Mucosa of descending colon (tissue), 3 donors: ENCODE data around the gene LRRC61. TPM values are rescaled to one million over a fixed set of nuclear protein-coding genes. Genes with fewer than 3 reads are reported as not detected.

ENCODE experiments used
- ATAC-seq: fragments of 200-7000 bp; cut with Tn5 transposase; one replicate; pipeline ENCODE4 v1.9.1; 2020; ENCODE audit warnings: mild to moderate bottlenecking, moderate library complexity
- DNase-seq, 3 donors: peaks; one replicate each; pipeline ENCODE4 v3.0.0-alpha.2; 2020
- H3K36me3 ChIP-seq: fragments of 200-600 bp; one replicate; pipeline ENCODE4 v1.8.0; 2021; ENCODE audit warnings: low read depth, mild to moderate bottlenecking
- H3K4me1 ChIP-seq: fragments of 200-600 bp; one replicate; pipeline ENCODE4 v1.8.0; 2021; ENCODE audit warnings: low read depth, mild to moderate bottlenecking
- H3K4me3 ChIP-seq: fragments of 200-600 bp; one replicate; pipeline ENCODE4 v1.8.0; 2021; ENCODE audit warnings: mild to moderate bottlenecking
- H3K9me3 ChIP-seq: fragments of 200-600 bp; one replicate; pipeline ENCODE4 v1.8.0; 2021; ENCODE audit warnings: mild to moderate bottlenecking
- intact Hi-C, 2 donors: fragments of 100-400 bp; cut with DNase I in 1 of 2; cut with micrococcal nuclease in 1 of 2; formaldehyde crosslinking; loops; one replicate each; pipeline versions ENCODE4 v1.11.0 to v1.11.1; 2022; cut with DNase I, micrococcal nuclease
- total RNA-seq, 3 donors: library from RNA; stranded (reverse); fragmentation: NEBNext Ultra II Directional in 2 of 3; extraction: Animal tissue kit (Norgen Biotek cat#: 25700) in 2 of 3; gene quantifications; one replicate each; pipeline versions ENCODE4 v1.2.1 to v1.2.4, GENCODE V29; 2021 to 2023
- TF ChIP-seq, protein P1 (sequence below): fragments of 200-600 bp; IDR thresholded peaks from one replicate; pipeline ENCODE4 v1.8.0; 2022; ENCODE audit warnings: antibody characterized with exemption, mild to moderate bottlenecking
- donor health status: DM: no; HTN: no; CAD: no; lungs with moderate emphysema.
- donor health status: DM: no; HTN: no; CAD: no.
- donor health status: DM: no; HTN: yes; CAD: no.

The LRRC61 gene
- total RNA-seq, 3 donors from 2014 or later: 11.8 to 14.5 (median 14.5) TPM

DNA sequence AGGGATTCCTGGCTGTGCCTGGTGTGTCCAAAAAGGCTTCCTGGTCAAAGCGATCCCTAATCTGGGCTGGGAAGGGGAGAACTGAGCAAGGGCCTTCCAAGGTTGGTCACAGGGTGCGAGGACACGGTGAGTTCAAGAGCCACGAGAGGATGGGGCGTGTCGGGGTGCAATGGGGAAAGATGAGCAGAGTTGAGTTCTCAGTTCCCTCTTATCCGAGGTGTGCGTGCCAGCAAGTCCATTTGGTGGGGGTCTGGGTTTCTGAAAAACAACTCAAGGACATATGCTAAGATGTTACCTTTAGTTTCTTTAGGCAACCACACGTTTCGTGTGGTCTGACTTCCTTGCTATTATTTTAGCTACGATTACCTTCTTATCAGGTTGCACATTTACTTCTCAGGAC lies 57.3 kb downstream of the LRRC61 start:
- no peak overlapping the region for H3K4me3 ChIP-seq
- no peaks in the 10 kb centered on the region for H3K9me3 ChIP-seq
- DNase-seq: no peak
- intact Hi-C loops: no loop called here
- peaks cover 59% of the 10 kb centered on the region for H3K4me1 ChIP-seq
- no peaks in the 10 kb centered on the region for H3K36me3 ChIP-seq
- TF ChIP-seq, protein P1, sequence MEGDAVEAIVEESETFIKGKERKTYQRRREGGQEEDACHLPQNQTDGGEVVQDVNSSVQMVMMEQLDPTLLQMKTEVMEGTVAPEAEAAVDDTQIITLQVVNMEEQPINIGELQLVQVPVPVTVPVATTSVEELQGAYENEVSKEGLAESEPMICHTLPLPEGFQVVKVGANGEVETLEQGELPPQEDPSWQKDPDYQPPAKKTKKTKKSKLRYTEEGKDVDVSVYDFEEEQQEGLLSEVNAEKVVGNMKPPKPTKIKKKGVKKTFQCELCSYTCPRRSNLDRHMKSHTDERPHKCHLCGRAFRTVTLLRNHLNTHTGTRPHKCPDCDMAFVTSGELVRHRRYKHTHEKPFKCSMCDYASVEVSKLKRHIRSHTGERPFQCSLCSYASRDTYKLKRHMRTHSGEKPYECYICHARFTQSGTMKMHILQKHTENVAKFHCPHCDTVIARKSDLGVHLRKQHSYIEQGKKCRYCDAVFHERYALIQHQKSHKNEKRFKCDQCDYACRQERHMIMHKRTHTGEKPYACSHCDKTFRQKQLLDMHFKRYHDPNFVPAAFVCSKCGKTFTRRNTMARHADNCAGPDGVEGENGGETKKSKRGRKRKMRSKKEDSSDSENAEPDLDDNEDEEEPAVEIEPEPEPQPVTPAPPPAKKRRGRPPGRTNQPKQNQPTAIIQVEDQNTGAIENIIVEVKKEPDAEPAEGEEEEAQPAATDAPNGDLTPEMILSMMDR: no peak
- ATAC-seq: no peak

DNA sequence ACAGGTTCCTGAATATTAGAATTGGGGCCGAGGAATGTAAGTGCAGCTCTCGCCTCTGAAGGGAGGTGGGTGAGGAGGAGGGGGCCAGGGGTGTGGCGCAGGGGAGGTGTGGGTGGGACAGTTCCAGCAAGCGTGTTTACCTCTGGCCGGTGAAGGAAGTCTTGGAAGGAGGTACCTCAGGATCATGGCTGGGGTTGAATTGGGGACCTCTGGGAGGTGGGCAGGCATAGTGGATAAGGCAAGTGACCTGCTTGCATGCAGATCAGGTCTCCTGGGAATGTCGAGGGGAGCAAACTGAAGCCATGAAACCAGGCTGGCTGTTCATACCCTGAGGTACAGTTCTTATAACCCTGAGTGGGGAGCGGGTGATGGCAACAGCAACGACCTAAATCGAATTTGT lies 57.9 kb downstream of the LRRC61 start:
- no peaks in the 10 kb centered on the region for H3K9me3 ChIP-seq
- ATAC-seq (no peak), DNase-seq (no peak)
- H3K36me3 ChIP-seq: no peaks in the 10 kb centered on the region
- H3K4me1 ChIP-seq: peaks cover 55% of the 10 kb centered on the region
- no peak overlapping the region for H3K4me3 ChIP-seq
- TF ChIP-seq, protein P1: no peak
- intact Hi-C loops: no loop called here

DNA sequence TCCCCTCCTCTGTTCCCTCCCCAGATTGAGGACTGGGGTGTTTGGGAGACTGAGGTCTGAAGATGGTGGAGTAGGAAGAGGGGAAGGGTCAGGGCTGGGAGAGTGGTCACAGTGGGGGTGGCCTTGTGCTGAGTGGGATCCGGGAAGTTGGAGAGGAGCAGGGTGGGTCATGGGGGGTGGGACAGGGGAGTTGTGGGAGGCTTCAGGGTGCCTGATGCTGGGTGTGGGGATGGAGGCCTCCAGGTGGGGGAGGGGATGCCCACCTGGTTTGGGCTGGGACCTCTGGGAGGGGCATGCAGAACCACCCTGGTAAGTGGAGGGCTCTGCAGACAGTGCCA lies 58.6 kb downstream of the LRRC61 start:
- H3K4me3 ChIP-seq: no peak overlapping the region
- TF ChIP-seq, protein P1: no peak
- H3K9me3 ChIP-seq: no peaks in the 10 kb centered on the region
- intact Hi-C loops: no loop called here
- DNase-seq: no peak
- no peaks in the 10 kb centered on the region for H3K36me3 ChIP-seq
- no peak for ATAC-seq
- peaks cover 50% of the 10 kb centered on the region for H3K4me1 ChIP-seq

DNA sequence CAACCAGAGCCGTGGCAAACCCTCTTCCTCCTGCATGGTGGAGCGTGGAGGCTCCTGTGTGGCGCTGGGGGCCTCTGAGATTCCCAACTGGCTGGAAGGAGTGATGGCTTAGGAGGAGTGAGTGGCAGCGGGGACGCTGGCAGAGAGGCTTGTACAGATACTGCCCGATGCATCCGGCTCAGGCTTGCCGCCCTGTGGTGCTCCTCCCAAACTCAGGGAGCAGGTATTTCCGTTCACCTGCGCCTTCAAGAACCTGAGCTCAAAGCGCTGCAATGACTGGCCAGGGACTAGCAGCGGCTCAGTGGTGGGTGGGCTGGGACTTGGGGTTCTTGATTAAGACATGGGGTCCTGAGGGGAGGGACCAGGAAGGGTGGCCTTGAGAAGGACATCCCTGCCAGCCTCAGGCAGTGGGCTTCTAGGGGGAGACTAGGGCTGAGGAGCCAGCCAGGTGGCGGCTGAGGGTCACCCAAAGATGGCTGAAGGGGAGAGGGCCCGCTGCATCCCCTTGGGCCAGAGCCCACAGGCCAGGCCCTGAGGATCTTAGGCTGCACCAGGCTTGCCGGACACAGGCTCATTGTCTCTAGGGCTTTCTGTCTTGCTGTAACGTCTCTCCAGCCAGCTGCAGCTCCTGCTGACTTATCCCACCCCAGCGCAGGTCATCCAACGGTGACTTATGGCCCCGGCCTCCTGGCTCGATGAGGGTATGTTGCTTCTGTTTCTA lies 59.1 kb downstream of the LRRC61 start:
- no peak overlapping the region for H3K4me3 ChIP-seq
- peak; percentile 6 for ATAC-seq
- DNase-seq: peak in 2 of 3 donors; percentile 68 to 79

DNA sequence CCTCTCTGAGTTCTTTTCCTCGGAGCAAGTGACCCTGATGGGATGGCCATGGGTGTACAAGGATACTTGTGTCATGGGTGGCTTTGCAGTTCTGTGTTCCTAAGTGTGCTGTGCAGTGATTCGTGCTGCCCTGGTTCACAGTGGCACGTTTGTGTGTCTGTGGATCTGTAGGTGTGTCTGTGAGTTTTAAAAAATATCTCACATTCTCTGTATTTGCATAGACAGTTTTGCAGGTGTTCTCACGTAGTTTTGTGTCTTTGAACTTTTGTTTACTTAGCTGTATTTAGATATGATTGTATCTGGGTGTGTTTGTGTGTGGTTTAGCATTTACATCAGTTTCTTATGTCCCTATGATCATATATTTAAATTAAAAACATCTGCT lies 59.7 kb downstream of the LRRC61 start:
- DNase-seq (no peak), ATAC-seq (peak; percentile 1)
- H3K4me1 ChIP-seq: peaks cover 42% of the 10 kb centered on the region
- H3K36me3 ChIP-seq: no peaks in the 10 kb centered on the region
- TF ChIP-seq, protein P1: no peak
- intact Hi-C loops: no loop called here
- no peaks in the 10 kb centered on the region for H3K9me3 ChIP-seq
- H3K4me3 ChIP-seq: no peak overlapping the region

More for the DNA sequence above, 59.1 kb downstream of the LRRC61 start:
- intact Hi-C loops: no loop called here
- H3K9me3 ChIP-seq: no peaks in the 10 kb centered on the region
- H3K4me1 ChIP-seq: peaks cover 45% of the 10 kb centered on the region
- no peaks in the 10 kb centered on the region for H3K36me3 ChIP-seq
- TF ChIP-seq, protein P1: no peak
